Measurements from ENCODE around the gene TMEM63C. TPM values are rescaled to one million over a fixed set of nuclear protein-coding genes. Genes with fewer than 3 reads are reported as not detected.
"Not testable (repeated sequence)": the region's sequence is repeated elsewhere in the genome, so short reads cannot be mapped to it uniquely, and the experiment has no call there.

TMEM63C gene
- total RNA-seq, 4 donors from 2014 or later: 11.4 to 37.6 (median 18.9) TPM

DNA sequence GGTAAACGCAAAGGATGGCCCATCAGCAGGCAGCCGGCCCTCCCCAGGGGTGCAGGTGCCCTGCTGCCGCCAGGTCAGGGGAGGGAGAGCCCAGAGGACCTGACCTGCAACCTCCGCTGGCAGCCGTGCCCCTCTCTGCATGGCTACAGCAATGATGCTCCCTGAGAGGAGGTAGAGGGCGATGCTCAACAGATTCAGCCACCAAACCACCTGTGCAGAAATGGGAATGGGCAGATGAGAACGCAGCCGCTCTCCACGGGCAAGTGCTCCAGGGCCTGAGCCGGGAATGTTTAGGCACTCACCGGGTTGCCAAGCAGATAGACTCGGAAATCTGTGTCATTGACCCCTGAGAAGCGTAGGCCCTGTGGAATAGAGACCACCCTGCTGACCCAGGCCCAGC is 98.1 kb downstream of the TMEM63C start:
- TF ChIP-seq, protein P1, sequence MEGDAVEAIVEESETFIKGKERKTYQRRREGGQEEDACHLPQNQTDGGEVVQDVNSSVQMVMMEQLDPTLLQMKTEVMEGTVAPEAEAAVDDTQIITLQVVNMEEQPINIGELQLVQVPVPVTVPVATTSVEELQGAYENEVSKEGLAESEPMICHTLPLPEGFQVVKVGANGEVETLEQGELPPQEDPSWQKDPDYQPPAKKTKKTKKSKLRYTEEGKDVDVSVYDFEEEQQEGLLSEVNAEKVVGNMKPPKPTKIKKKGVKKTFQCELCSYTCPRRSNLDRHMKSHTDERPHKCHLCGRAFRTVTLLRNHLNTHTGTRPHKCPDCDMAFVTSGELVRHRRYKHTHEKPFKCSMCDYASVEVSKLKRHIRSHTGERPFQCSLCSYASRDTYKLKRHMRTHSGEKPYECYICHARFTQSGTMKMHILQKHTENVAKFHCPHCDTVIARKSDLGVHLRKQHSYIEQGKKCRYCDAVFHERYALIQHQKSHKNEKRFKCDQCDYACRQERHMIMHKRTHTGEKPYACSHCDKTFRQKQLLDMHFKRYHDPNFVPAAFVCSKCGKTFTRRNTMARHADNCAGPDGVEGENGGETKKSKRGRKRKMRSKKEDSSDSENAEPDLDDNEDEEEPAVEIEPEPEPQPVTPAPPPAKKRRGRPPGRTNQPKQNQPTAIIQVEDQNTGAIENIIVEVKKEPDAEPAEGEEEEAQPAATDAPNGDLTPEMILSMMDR (IDR thresholded peaks at IDR 0.05): no peak
- TF ChIP-seq POLR2A (IDR thresholded peaks at IDR 0.05): no peak
- no peak for DNase-seq (ENCODE audit: low spot score in 2 of 2)
- intact Hi-C loops (cut with DNase I; ENCODE audit: low total_unique reads): no loop called here
- no peak overlapping the region for H3K4me3 ChIP-seq (ENCODE audit: low read depth, poor library complexity, severe bottlenecking)
- 93 to 95% methylated on average over 13 of the region's 13 CpGs for WGBS, 2 donors

DNA sequence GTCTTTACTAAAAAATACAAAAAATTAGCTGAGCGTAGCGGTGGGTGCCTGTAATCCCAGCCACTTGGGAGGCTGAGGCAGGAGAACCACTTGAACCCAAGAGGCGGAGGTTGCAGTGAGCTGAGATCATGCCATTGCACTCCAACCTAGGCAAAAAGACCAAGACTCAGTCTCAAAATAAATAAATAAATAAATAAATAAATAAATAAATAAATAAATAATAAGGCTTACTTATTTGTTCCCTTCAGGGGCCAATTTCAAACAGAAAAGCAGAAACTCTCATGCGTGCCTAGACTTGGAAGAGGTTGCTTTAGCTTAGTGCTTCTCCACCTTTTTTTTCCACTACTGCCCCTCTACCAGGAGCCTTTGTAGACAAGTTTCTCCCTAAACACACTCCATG is 99.3 kb downstream of the TMEM63C start:
- DNase-seq (ENCODE audit: low spot score in 2 of 2); intact Hi-C loops (cut with DNase I; ENCODE audit: low total_unique reads); H3K4me3 ChIP-seq (ENCODE audit: low read depth, poor library complexity, severe bottlenecking): not testable (repeated sequence)
- WGBS, 2 donors: 98 to 99% methylated on average over 4 of the region's 4 CpGs

DNA sequence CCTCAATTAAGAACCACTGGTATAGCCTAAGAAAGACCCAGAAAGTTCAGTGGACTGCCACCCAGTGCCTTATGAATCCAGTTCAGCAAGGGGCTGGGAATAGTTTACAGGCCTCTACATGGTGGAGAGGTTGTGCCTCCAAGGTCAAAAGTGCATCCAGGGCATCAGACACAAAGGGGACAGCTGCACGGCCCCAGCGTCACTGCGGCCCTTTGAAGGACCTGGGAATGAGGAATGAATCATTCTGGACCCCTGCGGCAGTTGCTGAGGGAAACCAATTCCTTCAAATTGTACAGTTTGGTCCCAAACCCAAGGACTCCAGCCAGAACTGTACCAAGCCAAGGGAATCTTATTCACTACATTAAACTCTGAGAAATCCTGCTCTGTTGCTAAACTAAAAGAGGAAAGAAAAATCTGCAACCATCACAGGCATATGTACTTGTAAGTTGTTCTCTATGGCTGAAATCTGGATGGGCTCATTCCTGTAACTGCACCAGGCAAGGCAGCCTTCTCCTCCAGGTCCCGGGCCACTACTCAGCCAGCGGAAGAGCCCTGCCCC is 100.3 kb downstream of the TMEM63C start:
- H3K4me3 ChIP-seq (ENCODE audit: low read depth, poor library complexity, severe bottlenecking): no peak overlapping the region
- intact Hi-C loops (cut with DNase I; ENCODE audit: low total_unique reads): no loop called here
- 91 to 93% methylated on average over 6 of the region's 6 CpGs for WGBS, 2 donors
- no peak for TF ChIP-seq POLR2A (IDR thresholded peaks at IDR 0.05)
- TF ChIP-seq, protein P1 (IDR thresholded peaks at IDR 0.05): no peak
- no peak for DNase-seq (ENCODE audit: low spot score in 2 of 2)

DNA sequence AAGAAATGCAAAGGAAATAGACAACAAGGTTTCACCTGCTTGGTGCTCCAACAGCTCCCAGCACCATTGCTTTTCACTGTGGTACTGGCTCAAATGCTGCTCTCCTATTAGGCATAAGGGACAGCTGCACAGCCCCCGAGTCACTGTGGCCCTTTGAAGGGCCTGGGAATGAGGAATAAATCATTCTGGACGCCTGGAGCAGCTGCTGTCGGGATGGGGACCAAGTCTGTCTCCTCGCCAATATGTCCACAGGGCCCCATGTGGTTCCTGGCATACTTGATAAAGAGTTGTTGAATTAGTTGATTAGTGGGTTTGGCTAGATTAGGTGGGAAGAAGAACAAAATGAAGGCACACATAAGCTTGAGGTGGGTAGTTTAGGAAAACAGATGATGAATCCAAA is 102.5 kb downstream of the TMEM63C start:
- no peak overlapping the region for H3K4me3 ChIP-seq (ENCODE audit: low read depth, poor library complexity, severe bottlenecking)
- intact Hi-C loops (cut with DNase I; ENCODE audit: low total_unique reads): no loop called here
- no peak for DNase-seq (ENCODE audit: low spot score in 2 of 2)
- TF ChIP-seq, protein P1 (IDR thresholded peaks at IDR 0.05): no peak
- TF ChIP-seq POLR2A (IDR thresholded peaks at IDR 0.05): no peak
- WGBS, 2 donors: 82 to 89% methylated on average over 4 of the region's 4 CpGs

DNA sequence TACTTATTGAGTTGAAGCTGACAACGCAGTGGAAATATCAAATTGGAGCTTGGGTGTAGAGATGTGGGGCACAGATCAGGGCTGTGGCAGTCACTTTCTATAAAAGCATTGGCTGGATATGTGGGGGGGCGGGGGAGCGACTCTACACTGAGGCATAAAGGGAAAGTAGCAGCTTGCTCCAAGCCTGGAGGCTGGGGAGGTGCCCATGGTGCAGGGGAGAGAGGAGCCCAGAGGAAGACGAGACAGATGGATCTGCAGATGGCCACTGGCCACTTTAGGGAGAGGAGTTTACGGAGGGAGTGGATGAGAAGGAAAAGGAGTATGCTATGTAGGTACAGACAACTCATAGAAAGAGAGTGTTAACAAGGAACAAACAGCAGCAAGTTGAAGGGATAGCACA is 102.9 kb downstream of the TMEM63C start:
- H3K4me3 ChIP-seq (ENCODE audit: low read depth, poor library complexity, severe bottlenecking): no peak overlapping the region
- no peak for DNase-seq (ENCODE audit: low spot score in 2 of 2)
- no peak for TF ChIP-seq POLR2A (IDR thresholded peaks at IDR 0.05)
- TF ChIP-seq, protein P1 (IDR thresholded peaks at IDR 0.05): no peak
- WGBS, 2 donors: 86 to 90% methylated on average over 5 of the region's 5 CpGs
- intact Hi-C loops (cut with DNase I; ENCODE audit: low total_unique reads): no loop called here

DNA sequence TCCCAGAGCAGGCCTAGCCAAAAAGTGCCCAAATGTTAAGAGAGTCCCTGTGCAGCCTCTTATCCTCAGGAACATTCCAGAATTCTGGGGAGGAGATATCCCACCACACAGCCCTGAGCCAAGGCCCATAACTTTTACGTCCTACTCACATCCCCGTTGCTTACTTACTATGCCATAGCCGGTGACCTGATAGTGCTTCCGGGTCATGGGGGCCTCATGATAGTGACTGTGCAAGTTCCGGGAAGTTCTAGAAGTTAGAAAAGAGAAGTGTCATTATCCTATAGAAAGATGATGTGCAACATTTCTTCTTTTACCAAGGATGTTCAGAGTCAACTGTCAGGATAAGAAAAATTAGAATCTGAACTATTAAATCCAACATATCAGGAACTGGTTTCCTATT is 105.0 kb downstream of the TMEM63C start:
- intact Hi-C loops (cut with DNase I; ENCODE audit: low total_unique reads): no loop called here
- no peak for DNase-seq (ENCODE audit: low spot score in 2 of 2)
- TF ChIP-seq, protein P1 (IDR thresholded peaks at IDR 0.05): no peak
- no peak for TF ChIP-seq POLR2A (IDR thresholded peaks at IDR 0.05)
- H3K4me3 ChIP-seq (ENCODE audit: low read depth, poor library complexity, severe bottlenecking): no peak overlapping the region
- 93 to 98% methylated on average over 5 of the region's 5 CpGs for whole genome bisulfite sequencing, 2 donors
